Measurements from ENCODE around the gene POFUT1.

Gene POFUT1

GRCh38 chr20:32184961-32185603 lies 22.6 kb upstream of the POFUT1 start:
- no peak for TF ChIP-seq CTCF (IDR thresholded peaks at IDR 0.05; ENCODE audit: unreplicated experiment in 3 of 3)
- Mint-ChIP-seq H3K9me3 (no peaks in the 10 kb centered on the region), H3K27me3 (ENCODE audit: low read depth) (no peaks in the 10 kb centered on the region), H3K27ac (peak overlapping the region in 1 of 3 experiments; percentile 63), H3K4me1 (peaks cover 5% of the 10 kb centered on the region), H3K4me3 (peak overlapping the region in 1 of 3 experiments; percentile 21), H3K36me3 (ENCODE audit: low read depth) (peaks cover 14% of the 10 kb centered on the region)

- Mint-ChIP-seq H3K27ac (peak overlapping the region in 2 of 3 experiments; percentile 38 to 55), H3K27me3 (ENCODE audit: low read depth) (no peaks in the 10 kb centered on the region), H3K4me1 (peaks cover 14% of the 10 kb centered on the region), H3K36me3 (ENCODE audit: low read depth) (peaks cover 14% of the 10 kb centered on the region), H3K4me3 (peak overlapping the region; percentile 6 to 49 (median 32)), H3K9me3 (no peaks in the 10 kb centered on the region)
- TF ChIP-seq CTCF (IDR thresholded peaks at IDR 0.05; ENCODE audit: unreplicated experiment in 3 of 3) = no peak
These were observed 21.2 kb upstream of the POFUT1 start for GRCh38 chr20:32186506-32186905.

- no peak for TF ChIP-seq CTCF (IDR thresholded peaks at IDR 0.05; ENCODE audit: unreplicated experiment in 3 of 3)
- H3K9me3 Mint-ChIP-seq = no peaks in the 10 kb centered on the region
- peaks cover 16% of the 10 kb centered on the region for H3K36me3 Mint-ChIP-seq (ENCODE audit: low read depth)
- peaks cover 14% of the 10 kb centered on the region for H3K4me1 Mint-ChIP-seq
- peak overlapping the region; percentile 85 to 94 (median 87) for H3K27ac Mint-ChIP-seq
- H3K4me3 Mint-ChIP-seq = peak overlapping the region; percentile 88 to 93 (median 90)
- no peaks in the 10 kb centered on the region for H3K27me3 Mint-ChIP-seq (ENCODE audit: low read depth)
These were observed 19.1 kb upstream of the POFUT1 start for GRCh38 chr20:32188376-32189122.

GRCh38 chr20:32189123-32189410 lies 18.6 kb upstream of the POFUT1 start:
- no peak for TF ChIP-seq CTCF (IDR thresholded peaks at IDR 0.05; ENCODE audit: unreplicated experiment in 3 of 3)
- Mint-ChIP-seq H3K4me3 (peak overlapping the region; percentile 88 to 93 (median 90)), H3K27ac (peak overlapping the region; percentile 85 to 94 (median 87)), H3K9me3 (no peaks in the 10 kb centered on the region), H3K36me3 (ENCODE audit: low read depth) (peaks cover 21% of the 10 kb centered on the region), H3K27me3 (ENCODE audit: low read depth) (no peaks in the 10 kb centered on the region), H3K4me1 (peaks cover 14% of the 10 kb centered on the region)

GRCh38 chr20:32189691-32190615 lies 17.7 kb upstream of the POFUT1 start:
- Mint-ChIP-seq H3K4me1 (peaks cover 14% of the 10 kb centered on the region), H3K4me3 (peak overlapping the region; percentile 88 to 93 (median 90)), H3K27ac (peak overlapping the region; percentile 85 to 91 (median 86)), H3K27me3 (ENCODE audit: low read depth) (no peaks in the 10 kb centered on the region), H3K9me3 (no peaks in the 10 kb centered on the region), H3K36me3 (ENCODE audit: low read depth) (peaks cover 23% of the 10 kb centered on the region)
- TF ChIP-seq CTCF (IDR thresholded peaks at IDR 0.05; ENCODE audit: unreplicated experiment in 3 of 3) = peak in 1 of 3 experiments; percentile 18
